ENCODE measurements around the gene M6PR.
"Not testable (repeated sequence)": the region's sequence is repeated elsewhere in the genome, so short reads cannot be mapped to it uniquely, and the experiment has no call there.

The M6PR gene

DNA sequence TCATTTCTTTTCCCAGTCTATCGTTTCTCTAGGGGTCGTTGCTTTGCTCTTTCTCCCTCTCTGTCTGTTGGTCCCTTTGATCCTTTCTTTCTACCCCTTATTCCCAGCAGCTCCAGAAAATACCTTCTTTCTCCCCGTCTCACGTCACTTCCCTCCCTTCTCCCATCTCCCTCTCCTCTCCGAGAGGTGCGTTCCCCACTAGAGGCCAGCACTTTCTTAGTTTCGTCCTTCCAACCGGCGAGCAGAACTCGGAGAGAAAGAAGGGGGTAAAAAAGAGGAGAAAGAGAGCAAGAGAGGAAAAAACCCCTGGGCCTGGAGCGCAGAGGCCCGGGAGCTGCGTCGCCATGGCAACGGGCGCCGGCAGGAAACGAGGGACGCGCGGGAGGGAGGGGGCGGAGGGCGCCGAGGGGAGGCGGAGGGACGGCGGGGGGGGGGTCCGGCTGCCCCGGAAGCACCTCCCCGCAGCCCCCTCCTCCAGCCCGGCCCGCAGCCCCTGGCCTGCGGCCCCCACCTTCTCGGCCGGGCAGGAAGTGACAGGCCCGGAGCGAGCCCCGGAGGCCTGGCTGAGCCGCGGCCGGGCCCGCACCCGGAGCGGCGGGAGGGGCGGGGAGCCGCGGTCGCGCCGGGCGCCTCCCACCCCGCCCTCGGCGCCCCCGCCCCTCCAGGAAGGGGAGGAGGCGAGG, 35.3 kb downstream of the M6PR start, which contains the start of gene PHC1:
Gene PHC1 (plus strand): TSS at position 477 of the 683 bp plus-strand sequence. CDS start 3,169 bp downstream, outside the sequence.
- H4K20me1 ChIP-seq (ENCODE audit: insufficient read depth); H3K27me3 ChIP-seq (ENCODE audit: insufficient read depth, low read depth); H3K36me3 ChIP-seq (ENCODE audit: insufficient read depth); H3K79me2 ChIP-seq (ENCODE audit: insufficient read depth, low read depth); H3K27ac ChIP-seq; H3K9ac ChIP-seq; H3K4me3 ChIP-seq (IDR thresholded peaks at IDR 0.05; ENCODE audit: insufficient read depth, low read depth, low read length): not testable (repeated sequence)
- peak within 1 kb of the TSS; percentile 97 for H3K4me2 ChIP-seq
- H3K4me1 ChIP-seq (ENCODE audit: low read depth, poor library complexity, severe bottlenecking) = peaks cover 13% of the 10 kb centered on the region
- H2AFZ ChIP-seq (ENCODE audit: low read depth) = peak within 1 kb of the TSS; percentile 100
- TF ChIP-seq, protein P1, sequence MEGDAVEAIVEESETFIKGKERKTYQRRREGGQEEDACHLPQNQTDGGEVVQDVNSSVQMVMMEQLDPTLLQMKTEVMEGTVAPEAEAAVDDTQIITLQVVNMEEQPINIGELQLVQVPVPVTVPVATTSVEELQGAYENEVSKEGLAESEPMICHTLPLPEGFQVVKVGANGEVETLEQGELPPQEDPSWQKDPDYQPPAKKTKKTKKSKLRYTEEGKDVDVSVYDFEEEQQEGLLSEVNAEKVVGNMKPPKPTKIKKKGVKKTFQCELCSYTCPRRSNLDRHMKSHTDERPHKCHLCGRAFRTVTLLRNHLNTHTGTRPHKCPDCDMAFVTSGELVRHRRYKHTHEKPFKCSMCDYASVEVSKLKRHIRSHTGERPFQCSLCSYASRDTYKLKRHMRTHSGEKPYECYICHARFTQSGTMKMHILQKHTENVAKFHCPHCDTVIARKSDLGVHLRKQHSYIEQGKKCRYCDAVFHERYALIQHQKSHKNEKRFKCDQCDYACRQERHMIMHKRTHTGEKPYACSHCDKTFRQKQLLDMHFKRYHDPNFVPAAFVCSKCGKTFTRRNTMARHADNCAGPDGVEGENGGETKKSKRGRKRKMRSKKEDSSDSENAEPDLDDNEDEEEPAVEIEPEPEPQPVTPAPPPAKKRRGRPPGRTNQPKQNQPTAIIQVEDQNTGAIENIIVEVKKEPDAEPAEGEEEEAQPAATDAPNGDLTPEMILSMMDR (conservative IDR thresholded peaks at IDR 0.05; ENCODE audit: low read depth, low read length) = 0 out of 2 replicates have a peak, but pooled peaks have one; percentile 22

DNA sequence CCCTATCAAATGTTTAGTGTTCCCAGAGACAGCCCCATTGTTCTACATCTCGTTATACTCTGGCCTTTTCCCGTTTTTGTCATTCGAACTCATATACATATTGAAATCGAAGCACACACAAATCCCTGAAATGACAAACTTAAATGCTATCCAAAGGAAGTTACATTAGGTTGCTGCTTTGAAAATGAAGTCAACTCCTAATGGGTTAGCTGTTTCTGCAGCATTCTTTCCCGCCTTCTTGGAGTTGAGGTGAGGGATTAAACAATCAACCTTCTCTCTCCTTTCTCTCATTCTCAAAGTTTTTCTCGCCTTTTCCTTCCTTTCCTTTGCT, 35.8 kb downstream of the M6PR start:
- peak overlapping the region; percentile 100 for H2AFZ ChIP-seq (ENCODE audit: low read depth)
- H3K79me2 ChIP-seq (ENCODE audit: insufficient read depth, low read depth) = no peaks in the 10 kb centered on the region
- H3K27ac ChIP-seq = no peak overlapping the region; the same call in 1 of the 2 replicates
- H3K4me1 ChIP-seq (ENCODE audit: low read depth, poor library complexity, severe bottlenecking) = peaks cover 13% of the 10 kb centered on the region
- H3K36me3 ChIP-seq (ENCODE audit: insufficient read depth) = no peaks in the 10 kb centered on the region
- TF ChIP-seq, protein P1 (conservative IDR thresholded peaks at IDR 0.05; ENCODE audit: low read depth, low read length) = no peak
- H3K4me3 ChIP-seq (IDR thresholded peaks at IDR 0.05; ENCODE audit: insufficient read depth, low read depth, low read length) = no peak overlapping the region
- H3K4me2 ChIP-seq = peak overlapping the region; percentile 97
- H3K27me3 ChIP-seq (ENCODE audit: insufficient read depth, low read depth) = no peaks in the 10 kb centered on the region
- H4K20me1 ChIP-seq (ENCODE audit: insufficient read depth) = no peaks in the 10 kb centered on the region
- H3K9ac ChIP-seq = no peak overlapping the region

DNA sequence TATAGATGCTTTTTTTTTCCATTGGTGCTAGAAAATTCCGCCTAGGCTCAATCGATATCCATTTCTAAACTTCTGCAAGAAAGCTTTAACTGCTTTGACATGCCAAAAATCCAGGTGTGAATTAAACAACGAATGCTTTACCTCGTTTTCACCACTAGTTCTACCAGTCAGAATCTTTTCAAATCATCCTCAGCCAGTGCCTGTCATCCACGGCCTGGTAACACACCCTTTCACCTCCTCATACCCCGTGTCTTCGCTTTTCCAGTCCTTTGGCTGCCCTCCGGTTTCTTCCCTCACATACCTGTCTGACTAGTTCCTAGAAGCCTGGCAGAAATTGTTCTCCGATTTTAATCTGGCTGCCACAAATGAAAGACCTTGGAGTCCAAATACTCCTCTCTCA, 36.5 kb downstream of the M6PR start:
- Histone ChIP-seq H3K36me3 (ENCODE audit: insufficient read depth) (no peaks in the 10 kb centered on the region), H3K4me3 (IDR thresholded peaks at IDR 0.05; ENCODE audit: insufficient read depth, low read depth, low read length) (no peak overlapping the region), H4K20me1 (ENCODE audit: insufficient read depth) (no peaks in the 10 kb centered on the region), H3K4me1 (ENCODE audit: low read depth, poor library complexity, severe bottlenecking) (peaks cover 13% of the 10 kb centered on the region), H3K27ac (no peak overlapping the region), H3K27me3 (ENCODE audit: insufficient read depth, low read depth) (no peaks in the 10 kb centered on the region), H3K9ac (no peak overlapping the region), H3K79me2 (ENCODE audit: insufficient read depth, low read depth) (no peaks in the 10 kb centered on the region), H3K4me2 (no peak overlapping the region), H2AFZ (ENCODE audit: low read depth) (no peak overlapping the region)
- TF ChIP-seq, protein P1 (conservative IDR thresholded peaks at IDR 0.05; ENCODE audit: low read depth, low read length) = peak; percentile 20; the same call in 1 of the 2 replicates

DNA sequence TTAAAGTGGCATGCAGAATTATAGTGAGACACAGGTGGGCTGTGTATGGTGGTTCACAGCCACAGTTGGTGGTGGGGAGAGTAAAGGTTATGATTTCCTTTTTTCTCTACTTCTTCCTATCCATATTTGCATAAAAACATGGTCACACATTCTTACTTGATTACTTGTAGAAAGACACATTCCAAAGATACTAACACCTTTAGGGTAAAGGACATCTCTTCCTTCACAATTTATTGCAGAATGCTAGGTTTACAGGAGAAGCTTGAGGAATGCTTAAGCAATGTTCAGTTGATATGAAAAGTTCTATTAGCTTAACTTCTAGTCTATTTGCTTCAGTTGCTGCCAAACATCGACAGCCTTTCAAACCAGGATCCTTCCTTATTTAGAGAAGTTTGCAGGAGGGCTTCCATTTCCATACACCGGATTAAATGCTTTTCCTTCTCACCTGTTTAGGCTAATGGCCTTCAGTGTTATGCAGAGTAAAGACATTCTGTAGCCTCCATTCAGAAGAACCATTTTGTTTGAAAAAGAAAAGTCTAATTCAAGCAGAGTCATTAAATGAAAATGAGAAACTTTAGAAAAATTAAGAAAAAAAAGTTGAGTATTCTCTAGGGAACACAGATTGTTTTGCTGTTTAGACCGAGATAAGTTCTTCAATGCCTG, 37.7 kb downstream of the M6PR start:
- no peaks in the 10 kb centered on the region for H3K36me3 ChIP-seq (ENCODE audit: insufficient read depth)
- no peaks in the 10 kb centered on the region for H3K79me2 ChIP-seq (ENCODE audit: insufficient read depth, low read depth)
- no peaks in the 10 kb centered on the region for H4K20me1 ChIP-seq (ENCODE audit: insufficient read depth)
- no peak overlapping the region for H3K4me2 ChIP-seq
- no peak overlapping the region for H3K9ac ChIP-seq
- peaks cover 13% of the 10 kb centered on the region for H3K4me1 ChIP-seq (ENCODE audit: low read depth, poor library complexity, severe bottlenecking)
- no peaks in the 10 kb centered on the region for H3K27me3 ChIP-seq (ENCODE audit: insufficient read depth, low read depth)
- no peak overlapping the region for H2AFZ ChIP-seq (ENCODE audit: low read depth)
- no peak overlapping the region for H3K4me3 ChIP-seq (IDR thresholded peaks at IDR 0.05; ENCODE audit: insufficient read depth, low read depth, low read length)
- no peak overlapping the region for H3K27ac ChIP-seq
- TF ChIP-seq, protein P1 (conservative IDR thresholded peaks at IDR 0.05; ENCODE audit: low read depth, low read length) = no peak
